CD4-positive, CD25-positive, alpha-beta regulatory T cell (primary cell): ENCODE results near the gene PAFAH1B2. TPM values are rescaled to one million over a fixed set of nuclear protein-coding genes. Genes with fewer than 3 reads are reported as not detected.

ENCODE experiments used
- ATAC-seq, 2 donors: fragments of 150-1000 bp; cut with Tn5 transposase; one replicate each; pipeline ENCODE4 v1.10.0; 2021; ENCODE audit warnings: low read depth in 2 of 2, moderate number of reproducible peaks in 2 of 2, moderate library complexity in 1 of 2
- DNase-seq, 3 donors: peaks; one replicate each; pipeline versions ENCODE4 v3.0.0 to v3.0.0-alpha.2; 2012 to 2022; ENCODE audit warnings: mixed read lengths in 1 of 3
- H3K27ac ChIP-seq: one replicate; pipeline ENCODE4 v1.7.0; 2013; ENCODE audit warnings: mild to moderate bottlenecking, low read length; ENCODE audit not compliant: insufficient read depth, poor library complexity, severe bottlenecking
- H3K27me3 ChIP-seq: one replicate; pipeline ENCODE4 v1.7.0; 2013; ENCODE audit warnings: low read length; ENCODE audit not compliant: control insufficient read depth, insufficient read depth
- H3K36me3 ChIP-seq: one replicate; pipeline ENCODE4 v1.7.0; 2013; ENCODE audit warnings: mild to moderate bottlenecking, low read length, moderate library complexity; ENCODE audit not compliant: control insufficient read depth, insufficient read depth
- H3K4me1 ChIP-seq: 2 replicates; pipeline ENCODE4 v1.7.0; 2013; ENCODE audit warnings: mild to moderate bottlenecking, low read length; ENCODE audit not compliant: insufficient read depth, control insufficient read depth, poor library complexity, severe bottlenecking
- H3K4me3 ChIP-seq: one replicate; pipeline ENCODE4 v1.7.0; 2013; ENCODE audit warnings: low read depth, mild to moderate bottlenecking, low read length, moderate library complexity
- H3K9me3 ChIP-seq, 2 experiments: 1 replicate in 1 of 2; 2 replicates in 1 of 2; pipeline ENCODE4 v1.7.0; 2013; ENCODE audit warnings: low read length in 2 of 2, mild to moderate bottlenecking in 1 of 2, moderate library complexity in 1 of 2; ENCODE audit not compliant: control insufficient read depth in 2 of 2
- H3K27ac Mint-ChIP-seq, 3 donors: one replicate each; pipeline ENCODE4 v1.8.0; 2020 to 2022; ENCODE audit warnings: mild to moderate bottlenecking in 3 of 3, mixed read lengths in 3 of 3, moderate library complexity in 2 of 3
- H3K27me3 Mint-ChIP-seq: one replicate; pipeline ENCODE4 v1.8.0; 2022; ENCODE audit warnings: mild to moderate bottlenecking, mixed read lengths
- H3K36me3 Mint-ChIP-seq: one replicate; pipeline ENCODE4 v1.8.0; 2020; ENCODE audit warnings: mixed read lengths
- H3K4me1 Mint-ChIP-seq, 4 donors: one replicate each; pipeline ENCODE4 v1.8.0; 2020 to 2022; ENCODE audit warnings: mixed read lengths in 4 of 4, mild to moderate bottlenecking in 1 of 4
- H3K4me3 Mint-ChIP-seq, 4 donors: one replicate each; pipeline ENCODE4 v1.8.0; 2020 to 2022; ENCODE audit warnings: mild to moderate bottlenecking in 4 of 4, mixed read lengths in 4 of 4, moderate library complexity in 3 of 4
- H3K9me3 Mint-ChIP-seq, 7 donors: one replicate each; pipeline ENCODE4 v1.8.0; 2020 to 2022; ENCODE audit warnings: mixed read lengths in 7 of 7, mild to moderate bottlenecking in 3 of 7, moderate library complexity in 2 of 7
- polyA plus RNA-seq, 4 donors: library from polyadenylated mRNA; unstranded; fragments of 300-500 nt; fragmentation: Illumina TruSeq; gene quantifications; one replicate each; pipeline ENCODE4 v1.2.3, GENCODE V29; 2021
- total RNA-seq: library from RNA; stranded (reverse); gene quantifications from one replicate; pipeline ENCODE4 v1.2.3, GENCODE V29; 2022

Gene PAFAH1B2
- total RNA-seq, result 43.3 TPM
- 10 to 100 TPM; 15.0 to 24.1 (median 16.9) TPM for polyA plus RNA-seq

GRCh38 chr11:117143871-117144476, at the start of gene PAFAH1B2:
PAFAH1B2 (plus strand) TSS chr11:117144287; CDS start chr11:117152448, 8,161 bp downstream.
- peak; percentile 94 to 95 for ATAC-seq
- no peaks in the 10 kb centered on the region for H3K9me3 ChIP-seq
- H3K4me3 ChIP-seq, result peak within 1 kb of the TSS; percentile 90
- H3K27ac ChIP-seq, result peak within 1 kb of the TSS; percentile 83
- DNase-seq, result peak; percentile 94 to 95 (median 94)
- peaks cover 34% of the 10 kb centered on the region for H3K4me1 ChIP-seq
- Mint-ChIP-seq H3K4me1 (peaks cover 19 to 51% (median 34%) of the 10 kb centered on the region in 4 donors), H3K27me3 (peaks cover 39% of the 10 kb centered on the region), H3K36me3 (peaks cover 3% of the 10 kb centered on the region), H3K4me3 (peak within 1 kb of the TSS; percentile 96 to 100 (median 98)), H3K27ac (peak within 1 kb of the TSS; percentile 98 to 99 (median 99)), H3K9me3 (peaks cover 0 to 2% (median 0%) of the 10 kb centered on the region in 7 donors)
- peaks cover 2% of the 10 kb centered on the region for H3K27me3 ChIP-seq
- peaks cover 12% of the 10 kb centered on the region for H3K36me3 ChIP-seq

- H3K4me1 Mint-ChIP-seq, result peaks cover 31 to 77% (median 63%) of the 10 kb centered on the region in 4 donors
- peak overlapping the region; percentile 17 for H3K27ac ChIP-seq
- no peak for DNase-seq
- H3K36me3 Mint-ChIP-seq, result peaks cover 14% of the 10 kb centered on the region
- H3K27me3 ChIP-seq, result no peaks in the 10 kb centered on the region
- H3K27ac Mint-ChIP-seq, result peak overlapping the region in 2 of 3 donors; percentile 49 to 99
- H3K4me3 ChIP-seq, result peak overlapping the region; percentile 16
- peak overlapping the region in 3 of 4 donors; percentile 86 to 99 (median 94) for H3K4me3 Mint-ChIP-seq
- peaks cover 0 to 5% (median 2%) of the 10 kb centered on the region in 7 donors for H3K9me3 Mint-ChIP-seq
- peaks cover 54% of the 10 kb centered on the region for H3K4me1 ChIP-seq
- peaks cover 14% of the 10 kb centered on the region for H3K27me3 Mint-ChIP-seq
- ATAC-seq, result no peak
- peaks cover 2% of the 10 kb centered on the region for H3K36me3 ChIP-seq
- no peaks in the 10 kb centered on the region for H3K9me3 ChIP-seq
These were observed 49.3 kb upstream of the PAFAH1B2 start for GRCh38 chr11:117094776-117095175.

GRCh38 chr11:117095284-117096161, 48.6 kb upstream of the PAFAH1B2 start:
- peaks cover 54% of the 10 kb centered on the region for H3K4me1 ChIP-seq
- Mint-ChIP-seq H3K36me3 (peaks cover 14% of the 10 kb centered on the region), H3K9me3 (peaks cover 0 to 5% (median 2%) of the 10 kb centered on the region in 7 donors), H3K4me1 (peaks cover 27 to 72% (median 58%) of the 10 kb centered on the region in 4 donors), H3K4me3 (peak overlapping the region; percentile 86 to 99 (median 96)), H3K27ac (peak overlapping the region; percentile 94 to 99 (median 97)), H3K27me3 (peaks cover 14% of the 10 kb centered on the region)
- H3K27ac ChIP-seq, result peak overlapping the region; percentile 80
- no peaks in the 10 kb centered on the region for H3K9me3 ChIP-seq
- no peaks in the 10 kb centered on the region for H3K27me3 ChIP-seq
- ATAC-seq, result no peak
- peak in 1 of 3 donors; percentile 25 for DNase-seq
- peaks cover 2% of the 10 kb centered on the region for H3K36me3 ChIP-seq
- H3K4me3 ChIP-seq, result peak overlapping the region; percentile 88

GRCh38 chr11:117096201-117096991, 47.7 kb upstream of the PAFAH1B2 start:
- DNase-seq (peak; percentile 32 to 59 (median 49)), ATAC-seq (peak in 1 of 2 donors; percentile 10)
- Histone ChIP-seq H3K4me3 (peak overlapping the region; percentile 88), H3K27me3 (no peaks in the 10 kb centered on the region), H3K36me3 (peaks cover 2% of the 10 kb centered on the region), H3K27ac (peak overlapping the region; percentile 80), H3K4me1 (peaks cover 49% of the 10 kb centered on the region), H3K9me3 (no peaks in the 10 kb centered on the region)
- peak overlapping the region; percentile 94 to 99 (median 97) for H3K27ac Mint-ChIP-seq
- H3K4me1 Mint-ChIP-seq, result peaks cover 27 to 72% (median 57%) of the 10 kb centered on the region in 4 donors
- peak overlapping the region; percentile 86 to 99 (median 96) for H3K4me3 Mint-ChIP-seq
- H3K9me3 Mint-ChIP-seq, result peaks cover 0 to 5% (median 2%) of the 10 kb centered on the region in 7 donors
- peaks cover 11% of the 10 kb centered on the region for H3K36me3 Mint-ChIP-seq
- peaks cover 19% of the 10 kb centered on the region for H3K27me3 Mint-ChIP-seq

- H3K4me3 ChIP-seq, result peak overlapping the region; percentile 88
- H3K9me3 ChIP-seq, result no peaks in the 10 kb centered on the region
- H3K27me3 ChIP-seq, result no peaks in the 10 kb centered on the region
- peaks cover 27 to 67% (median 55%) of the 10 kb centered on the region in 4 donors for H3K4me1 Mint-ChIP-seq
- H3K27ac Mint-ChIP-seq, result peak overlapping the region; percentile 94 to 99 (median 97)
- ATAC-seq, result no peak
- H3K4me3 Mint-ChIP-seq, result peak overlapping the region; percentile 86 to 99 (median 96)
- peaks cover 49% of the 10 kb centered on the region for H3K4me1 ChIP-seq
- H3K9me3 Mint-ChIP-seq, result peaks cover 0 to 4% (median 1%) of the 10 kb centered on the region in 7 donors
- H3K36me3 ChIP-seq, result peaks cover 2% of the 10 kb centered on the region
- peaks cover 19% of the 10 kb centered on the region for H3K27me3 Mint-ChIP-seq
- peak overlapping the region; percentile 80 for H3K27ac ChIP-seq
- peaks cover 8% of the 10 kb centered on the region for H3K36me3 Mint-ChIP-seq
- no peak for DNase-seq
These were observed 47.1 kb upstream of the PAFAH1B2 start for GRCh38 chr11:117097014-117097388.

GRCh38 chr11:117097389-117098268, 46.5 kb upstream of the PAFAH1B2 start:
- H3K4me1 ChIP-seq, result peaks cover 49% of the 10 kb centered on the region
- peak overlapping the region; percentile 80 for H3K27ac ChIP-seq
- no peaks in the 10 kb centered on the region for H3K27me3 ChIP-seq
- no peaks in the 10 kb centered on the region for H3K36me3 ChIP-seq
- H3K9me3 ChIP-seq, result no peaks in the 10 kb centered on the region
- ATAC-seq (peak in 1 of 2 donors; percentile 8), DNase-seq (peak; percentile 19 to 36 (median 31))
- peaks cover 2% of the 10 kb centered on the region for H3K36me3 Mint-ChIP-seq
- H3K4me1 Mint-ChIP-seq, result peaks cover 22 to 63% (median 50%) of the 10 kb centered on the region in 4 donors
- peak overlapping the region; percentile 86 to 99 (median 96) for H3K4me3 Mint-ChIP-seq
- peaks cover 19% of the 10 kb centered on the region for H3K27me3 Mint-ChIP-seq
- H3K27ac Mint-ChIP-seq, result peak overlapping the region; percentile 94 to 99 (median 97)
- H3K9me3 Mint-ChIP-seq, result peaks cover 0 to 2% (median 0%) of the 10 kb centered on the region in 7 donors
- peak overlapping the region; percentile 88 for H3K4me3 ChIP-seq
